ENCODE results near the gene EVL.

- TF ChIP-seq POLR2AphosphoS5 (IDR thresholded peaks at IDR 0.05; ENCODE audit: low read depth, low read length) (no peak), CTCF (IDR thresholded peaks at IDR 0.05; ENCODE audit: control extremely low read depth in 1 of 3, insufficient read depth in 1 of 3, low read depth in 1 of 3, low read length in 3 of 3) (no peak), SUZ12 (IDR thresholded peaks at IDR 0.05; ENCODE audit: low read length) (no peak), TAF1 (IDR thresholded peaks at IDR 0.05; ENCODE audit: low read depth, low read length) (no peak), GABPA (IDR thresholded peaks at IDR 0.05; ENCODE audit: borderline replicate concordance, insufficient read depth, low read length) (no peak), CHD2 (IDR thresholded peaks at IDR 0.05; ENCODE audit: low read length) (no peak), POLR2A (IDR thresholded peaks at IDR 0.05; ENCODE audit: control extremely low read depth in 1 of 2, low read depth in 2 of 2, low read length in 2 of 2) (no peak), FOSL1 (IDR thresholded peaks at IDR 0.05; ENCODE audit: insufficient read depth, low read depth, low read length) (no peak), EP300 (IDR thresholded peaks at IDR 0.05; ENCODE audit: borderline replicate concordance in 1 of 2, low read depth in 2 of 2, low read length in 2 of 2) (no peak)
Measured at GRCh38 chr14:100134586-100134985, 69.4 kb downstream of the EVL start.

Data from H1 (cell line).